ENCODE results near the gene COQ10A. TPM values are rescaled to one million over a fixed set of nuclear protein-coding genes. Genes with fewer than 3 reads are reported as not detected.

Gene COQ10A
- total and polyA plus RNA-seq, 2 of the 13 experiments (the other 11 are each of a cell fraction or from before 2014, with no cell fraction given), result 21.0 to 37.3 TPM

DNA sequence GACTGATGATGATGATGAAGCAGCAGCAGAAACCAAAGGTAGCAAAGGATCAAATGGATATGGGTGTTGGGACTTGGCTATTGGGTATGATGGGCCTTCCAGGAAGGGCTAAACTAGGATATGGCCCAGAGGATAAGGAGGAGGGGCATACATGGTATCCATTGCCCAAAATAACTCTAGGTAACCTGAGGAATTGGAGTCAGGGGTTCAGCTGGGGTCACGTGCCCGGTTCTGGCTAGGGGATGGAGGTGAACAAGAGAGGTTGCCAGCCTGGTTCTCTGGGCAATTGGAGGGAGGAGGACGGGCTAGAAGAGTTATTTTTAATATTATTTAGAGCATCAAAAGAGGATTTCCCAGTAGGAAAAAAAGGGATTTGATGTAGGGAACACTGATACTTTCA, 5.8 kb upstream of the COQ10A start:
- in situ Hi-C loops (cut with HindIII; ENCODE audit: extremely low pct_ligation_motif_present, low pct_unique_long_range_greater_than_20kb), result no loop called here
- Histone ChIP-seq H3K27ac (ENCODE audit: extremely low read length, insufficient read depth, low read length) (no peak overlapping the region), H2AFZ (ENCODE audit: low read length) (no peak overlapping the region), H3K27me3 (ENCODE audit: control insufficient read depth in 1 of 2, insufficient read depth in 2 of 2, low read length in 2 of 2) (no peaks in the 10 kb centered on the region), H3K36me3 (replicated peaks in 1 of 2; ENCODE audit: control insufficient read depth in 1 of 2, insufficient read depth in 2 of 2, low read length in 2 of 2) (peaks cover 0 to under 1% of the 10 kb centered on the region in 2 experiments; a peak in 1 of 5 replicates), H3K4me2 (ENCODE audit: low read depth, low read length) (no peak overlapping the region), H3K9me3 (ENCODE audit: low read length) (no peaks in the 10 kb centered on the region), H3K79me2 (ENCODE audit: insufficient read depth, low read length) (peaks cover 10% of the 10 kb centered on the region), H3K4me1 (ENCODE audit: insufficient read depth, low read length) (peaks cover 31% of the 10 kb centered on the region), H3K4me3 (replicated peaks in 1 of 3; ENCODE audit: insufficient read depth in 1 of 3, low read depth in 2 of 3, low read length in 3 of 3) (no peak overlapping the region), H4K20me1 (ENCODE audit: insufficient read depth, low read length) (no peaks in the 10 kb centered on the region), H3K9ac (ENCODE audit: insufficient read depth, low read depth, low read length) (no peak overlapping the region)
- ChIA-PET CTCF (ENCODE audit: low intra/inter-chr PET ratio, low total read pairs) (no interaction called here), POLR2A (no interaction called here)
- ATAC-seq, result no peak
- DNase-seq (ENCODE audit: low spot score), result no peak
- no TSS peak for BruUV-seq (replicated peaks)
- WGBS (ENCODE audit: low lambda C conversion rate), result 54% methylated on average over 3 of the region's 3 CpGs
- FAIRE-seq, result no peak
- no peak for TF ChIP-seq PRDM4 (CRISPR knock-in tag; IDR thresholded peaks at IDR 0.05; ENCODE audit: borderline replicate concordance)
- no peak for TF ChIP-seq ARNT2 (CRISPR knock-in tag; IDR thresholded peaks at IDR 0.05; ENCODE audit: low read depth)
- TF ChIP-seq GPBP1L1 (CRISPR knock-in tag; IDR thresholded peaks at IDR 0.05), result no peak
- intact Hi-C loops (cut with micrococcal nuclease; ENCODE audit: unreplicated experiment), result no loop called here

Measured in HepG2 (cell line).